GM18508 (cell line): Measurements from ENCODE around the gene FBXW7.
A peak's percentile ranks its signal among the peaks of the same experiment; 100 is the strongest.
"Not testable (repeated sequence)": the region's sequence is repeated elsewhere in the genome, so short reads cannot be mapped to it uniquely, and the experiment has no call there.

Experiments used
- ATAC-seq: cut with Tn5 transposase; IDR thresholded peaks from one replicate; pipeline ENCODE4 v1.9.1; 2021; ENCODE audit warnings: moderate number of reproducible peaks; ENCODE audit not compliant: insufficient read depth, unreplicated experiment

FBXW7 gene

DNA sequence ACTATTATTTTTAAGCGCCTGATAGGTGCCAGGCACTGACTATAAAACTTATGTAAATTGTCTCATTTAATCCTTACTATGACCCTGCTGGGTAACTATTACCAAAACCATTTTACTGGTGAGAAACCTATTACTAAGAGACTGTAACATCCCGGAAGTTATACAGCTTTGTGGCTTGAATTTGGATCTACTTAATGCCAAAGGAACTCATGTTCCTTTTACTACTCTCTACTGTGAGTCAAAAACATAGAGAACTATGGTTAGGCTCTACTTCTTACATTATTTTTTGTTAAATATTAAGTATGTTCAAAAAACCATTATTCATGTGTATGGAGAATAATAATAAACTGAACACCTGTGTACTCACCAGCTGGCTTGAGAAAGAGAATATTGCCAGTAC, 14.8 kb upstream of the FBXW7 start:
- peak; percentile 37 for ATAC-seq

DNA sequence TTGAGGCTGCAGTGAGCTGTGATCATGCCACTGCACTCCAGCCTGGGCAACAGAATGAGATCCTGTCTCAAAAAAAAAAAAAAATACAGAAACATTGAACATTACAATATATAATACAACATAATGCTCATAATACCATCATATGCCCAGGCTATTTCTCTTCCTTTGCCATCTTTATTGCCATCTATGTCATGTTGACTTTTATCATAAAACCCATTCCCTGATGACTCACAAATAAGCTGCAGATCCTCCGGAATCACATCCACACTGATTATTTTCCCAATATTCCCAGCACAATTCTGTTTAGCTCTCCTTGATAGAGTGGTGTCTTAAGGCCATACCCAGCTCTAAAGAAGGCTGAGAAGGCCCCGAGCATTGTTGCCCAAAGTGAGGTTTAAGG, 9.2 kb upstream of the FBXW7 start:
- no peak for ATAC-seq

DNA sequence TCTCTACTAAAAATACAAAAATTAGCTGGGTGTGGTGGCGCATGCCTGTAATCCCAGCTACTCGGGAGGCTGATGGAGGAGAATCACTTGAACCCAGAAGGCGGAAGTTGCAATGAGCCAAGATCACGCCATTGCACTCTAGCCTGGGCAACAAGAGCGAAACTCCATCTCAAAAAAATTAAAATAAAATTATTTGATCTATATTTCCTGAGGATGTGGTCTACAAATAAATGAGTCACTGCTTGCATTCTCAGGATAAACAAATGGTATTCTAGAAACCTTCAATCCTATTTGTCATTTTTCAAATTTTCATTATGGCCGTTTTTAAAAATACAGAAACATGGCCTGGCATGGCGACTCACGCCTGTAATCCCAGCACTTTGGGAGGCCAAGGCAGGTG, 8.6 kb upstream of the FBXW7 start:
- not testable (repeated sequence) for ATAC-seq

DNA sequence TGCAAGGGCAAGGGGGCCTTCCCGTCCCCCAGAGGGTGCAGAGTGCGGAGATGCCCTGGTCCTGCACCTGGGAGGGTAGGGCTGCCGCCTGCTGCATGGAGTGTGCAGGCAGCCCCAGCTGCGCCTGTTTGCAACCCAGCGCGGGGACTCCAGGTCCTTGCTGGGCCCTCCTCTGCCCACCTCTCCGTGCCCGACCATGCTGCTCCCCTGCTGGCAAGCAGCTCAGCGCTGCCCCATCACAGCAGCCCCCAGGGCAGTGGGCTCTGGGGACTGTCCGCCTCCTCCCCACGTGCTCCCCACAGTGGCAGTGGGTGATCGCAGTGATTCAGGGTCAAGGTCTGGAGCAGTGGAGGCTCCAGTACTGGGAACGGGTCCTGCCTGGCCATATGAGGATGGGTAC, 5.0 kb upstream of the FBXW7 start:
- ATAC-seq, result no peak

DNA sequence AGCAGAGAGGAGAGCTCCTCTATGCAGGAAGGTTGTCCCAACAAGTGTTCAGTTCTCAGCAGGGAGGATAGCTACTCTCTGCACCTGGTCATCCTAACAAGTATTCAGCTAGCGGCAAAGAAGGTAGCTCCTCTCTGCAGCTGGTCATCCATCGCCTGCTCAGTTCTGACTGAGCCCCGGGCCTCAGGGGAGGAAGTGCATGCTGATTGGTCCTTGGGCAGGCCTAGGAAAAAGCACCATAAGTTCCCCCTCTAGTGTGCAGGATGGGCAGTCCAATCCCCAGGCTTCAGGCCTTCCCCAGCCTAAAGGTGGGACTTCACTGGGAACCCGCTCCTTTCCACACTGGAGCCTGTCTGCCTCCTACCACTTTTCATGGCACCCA, 4.4 kb upstream of the FBXW7 start:
- ATAC-seq, result no peak

DNA sequence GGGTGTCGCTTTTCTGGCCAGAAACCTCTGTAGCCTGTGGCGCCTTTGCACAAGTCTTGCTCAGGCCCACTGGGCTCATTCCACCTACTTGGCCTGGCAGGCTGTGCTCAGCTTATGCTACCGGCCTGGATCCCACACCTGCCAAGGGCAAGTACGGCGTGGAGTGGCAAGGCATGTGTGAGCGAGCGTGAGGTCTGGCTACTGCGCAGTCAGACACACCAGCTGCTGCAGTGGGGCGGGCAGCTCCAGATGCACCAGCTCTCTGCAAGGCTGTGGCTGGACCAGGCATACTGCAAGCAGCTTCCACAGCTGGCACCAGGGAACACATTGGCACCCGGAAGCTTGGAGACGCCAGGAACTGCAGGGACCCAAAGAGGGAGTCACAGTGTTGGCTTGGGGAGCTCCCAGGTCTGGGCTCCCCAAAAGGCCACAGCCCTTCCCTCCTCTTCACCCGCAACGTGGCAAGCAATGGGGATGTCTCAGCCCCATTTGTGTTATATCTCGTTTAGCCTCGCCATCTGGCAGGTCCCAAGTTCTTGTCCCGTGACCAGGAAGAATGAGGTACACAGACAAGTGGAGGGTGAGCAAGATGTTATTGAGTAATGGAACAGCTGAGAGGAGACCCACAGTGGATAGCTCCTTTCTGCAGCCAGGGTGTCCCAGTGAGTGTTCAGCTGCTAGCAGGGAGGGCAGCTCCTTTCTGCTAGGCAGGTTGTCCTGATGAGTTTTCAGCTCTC, 3.8 kb upstream of the FBXW7 start:
- no peak for ATAC-seq

DNA sequence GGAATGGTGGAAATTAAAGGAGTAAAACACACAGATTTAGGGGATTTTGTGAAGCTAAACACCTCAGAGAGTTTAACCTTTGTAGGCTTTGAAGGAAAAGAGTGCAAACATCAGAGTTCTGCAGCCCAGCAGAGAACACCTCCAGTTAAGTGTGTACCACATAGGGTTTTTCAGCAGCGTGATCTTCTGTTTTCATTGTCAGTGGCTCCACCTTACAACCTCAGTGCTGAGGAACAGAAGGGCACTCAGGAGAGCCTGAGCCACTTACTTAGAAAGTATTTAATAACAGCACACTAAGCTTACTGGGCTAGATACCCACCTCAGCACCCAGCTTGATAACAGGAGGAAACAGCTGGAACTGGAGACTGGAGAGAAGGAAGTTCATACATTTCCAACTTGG, 2.0 kb upstream of the FBXW7 start:
- no peak for ATAC-seq

DNA sequence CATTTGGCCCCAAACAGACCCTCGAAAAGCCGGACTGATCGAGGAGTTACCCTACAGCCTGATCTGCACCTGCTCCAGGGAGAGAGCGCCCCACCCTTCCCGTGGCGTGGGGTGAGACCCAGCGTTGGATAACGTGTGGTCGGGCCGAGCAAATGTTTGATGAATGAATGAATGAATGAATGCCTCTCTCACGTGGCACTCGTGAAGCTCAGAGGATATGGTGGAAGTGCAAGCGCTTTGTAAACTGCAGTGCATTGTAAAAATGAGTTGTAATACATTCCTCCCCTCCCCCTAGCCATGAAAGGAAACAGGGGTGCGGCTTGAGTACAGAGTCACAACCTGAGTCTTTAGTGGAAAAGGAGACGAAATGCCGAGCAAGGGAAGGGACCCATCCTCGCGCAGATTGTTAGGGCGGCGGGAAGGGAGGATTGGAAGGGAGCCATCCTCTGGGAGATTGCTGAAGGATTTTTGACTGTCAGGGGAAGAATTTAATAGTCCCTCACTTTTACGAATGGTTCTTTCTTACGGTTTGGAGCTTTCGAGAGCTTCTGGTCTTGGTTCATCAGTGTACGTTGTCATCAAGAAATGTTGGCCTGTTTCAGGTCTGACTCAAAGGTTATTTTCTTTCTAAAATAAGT, 772 bp upstream of the FBXW7 start:
- ATAC-seq, result peak; percentile 20

DNA sequence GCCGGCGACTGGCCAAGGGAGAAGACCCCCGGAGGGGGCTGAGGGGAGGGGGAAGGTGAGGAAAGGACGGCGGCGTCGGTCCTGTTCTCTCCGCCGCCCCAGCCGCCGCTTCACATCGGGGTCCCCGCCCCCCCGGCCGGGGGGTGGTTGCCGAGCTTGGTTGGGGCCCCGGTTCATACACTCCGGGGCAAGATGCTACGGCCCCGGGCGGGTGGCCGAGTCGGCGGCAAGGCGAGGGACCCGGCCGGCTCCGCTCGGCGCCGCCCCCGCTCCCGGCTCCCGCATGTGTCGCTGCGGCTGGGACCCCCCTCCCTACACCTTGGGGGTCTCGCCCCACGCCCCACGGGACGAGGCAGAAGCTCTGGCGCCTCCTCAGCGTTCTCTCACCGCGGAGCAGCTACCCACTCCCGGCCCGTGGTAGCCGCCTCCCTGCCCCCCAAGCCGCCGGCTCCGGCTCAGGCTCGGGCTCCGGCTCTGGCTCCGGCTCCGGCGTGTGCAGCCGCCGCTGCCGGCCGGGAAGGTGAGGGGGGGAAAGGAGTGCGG, 461 bp downstream of the FBXW7 start:
- ATAC-seq, result peak; percentile 2

DNA sequence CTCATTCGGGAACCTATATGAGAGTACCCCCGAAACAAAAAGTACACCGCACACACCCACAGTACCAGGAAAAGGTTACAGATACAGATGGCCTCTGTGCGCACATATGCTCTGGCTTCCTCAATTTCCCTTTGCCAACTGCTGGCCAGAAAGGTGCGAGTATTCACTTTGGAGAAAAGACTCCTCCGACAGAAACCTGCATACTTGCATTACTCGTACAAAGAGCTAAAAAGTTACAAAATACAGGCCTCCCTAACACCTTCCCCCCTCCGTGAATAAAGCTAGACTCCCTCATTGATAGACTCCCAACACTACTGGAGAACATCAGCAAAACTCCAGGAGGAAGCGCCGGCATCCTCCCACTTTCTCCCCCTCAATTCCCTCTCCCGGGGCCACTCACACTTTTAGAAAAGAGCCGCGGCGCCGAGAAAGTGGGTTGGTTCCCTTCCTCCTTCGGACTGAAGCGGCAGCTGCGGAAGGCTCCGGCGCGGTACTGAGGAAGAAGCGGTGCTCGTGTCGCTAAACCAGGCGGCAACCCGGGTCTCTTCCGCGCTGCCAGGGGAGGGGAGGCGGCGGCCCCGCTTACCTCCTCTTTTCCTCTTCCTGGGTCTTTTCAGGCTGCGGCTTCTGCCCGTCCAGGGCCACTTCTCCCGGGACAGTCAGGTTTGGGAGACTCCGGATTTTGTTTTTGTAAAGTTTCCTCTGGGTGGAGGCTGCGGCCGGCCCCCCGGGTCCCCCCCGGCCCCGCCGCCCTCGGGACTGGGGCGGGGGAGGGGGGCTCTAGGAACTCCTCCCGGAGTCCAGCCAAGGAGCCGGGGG, 1.1 kb downstream of the FBXW7 start:
- no peak for ATAC-seq

DNA sequence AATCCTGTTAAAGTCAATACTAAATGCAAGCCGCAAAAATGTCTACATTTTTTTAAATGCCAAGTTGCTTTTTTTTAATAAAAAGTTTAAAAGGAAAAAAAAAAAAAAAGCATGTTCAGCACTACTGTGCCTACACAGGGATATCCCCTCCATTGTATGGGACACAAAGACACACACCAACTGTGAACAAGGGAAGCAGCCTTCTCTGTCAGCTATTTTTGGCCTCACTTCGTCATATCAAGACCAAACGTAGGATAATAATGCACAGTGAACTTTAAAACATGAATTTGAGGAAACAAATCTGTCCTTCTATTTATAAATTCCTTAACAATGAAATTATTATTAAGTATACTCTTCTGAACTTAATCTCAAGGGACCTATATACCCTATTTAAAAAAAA, 4.4 kb downstream of the FBXW7 start:
- ATAC-seq, result no peak

DNA sequence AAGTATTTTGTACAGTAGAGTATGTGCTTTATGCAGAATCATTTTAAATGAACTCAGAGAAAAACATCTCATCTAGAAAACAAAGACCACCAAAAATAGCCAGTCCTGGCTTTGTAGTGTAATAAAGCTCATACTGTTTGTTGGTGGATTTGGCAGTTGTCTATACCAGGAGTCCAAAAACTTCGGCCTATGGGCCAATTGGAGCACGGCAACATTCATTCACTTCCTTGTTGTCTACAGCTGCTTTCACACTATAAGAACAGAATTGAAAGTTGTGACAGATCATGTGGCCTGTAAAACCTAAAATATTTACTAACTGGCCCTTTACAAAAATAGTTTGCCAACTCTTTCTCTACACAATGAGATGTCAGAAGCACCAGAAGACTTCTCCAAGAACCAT, 5.3 kb downstream of the FBXW7 start:
- ATAC-seq, result no peak

DNA sequence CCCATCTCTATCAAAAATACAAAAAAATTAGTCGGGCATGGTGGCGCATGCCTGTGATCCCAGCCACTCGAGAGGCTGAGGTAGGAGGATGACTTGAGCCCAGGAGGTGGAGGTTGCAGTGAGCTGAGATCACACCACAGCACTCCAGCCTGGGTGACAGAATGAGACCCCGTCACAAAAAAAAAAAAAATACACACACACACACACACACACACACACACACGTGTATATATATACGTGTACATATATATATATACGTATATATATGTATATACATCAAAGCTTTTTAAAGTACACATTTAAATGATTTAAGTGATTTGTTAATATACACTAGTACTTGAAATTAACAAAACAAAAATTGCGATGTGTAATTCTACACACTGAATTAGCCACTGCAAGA, 6.0 kb downstream of the FBXW7 start:
- no peak for ATAC-seq

DNA sequence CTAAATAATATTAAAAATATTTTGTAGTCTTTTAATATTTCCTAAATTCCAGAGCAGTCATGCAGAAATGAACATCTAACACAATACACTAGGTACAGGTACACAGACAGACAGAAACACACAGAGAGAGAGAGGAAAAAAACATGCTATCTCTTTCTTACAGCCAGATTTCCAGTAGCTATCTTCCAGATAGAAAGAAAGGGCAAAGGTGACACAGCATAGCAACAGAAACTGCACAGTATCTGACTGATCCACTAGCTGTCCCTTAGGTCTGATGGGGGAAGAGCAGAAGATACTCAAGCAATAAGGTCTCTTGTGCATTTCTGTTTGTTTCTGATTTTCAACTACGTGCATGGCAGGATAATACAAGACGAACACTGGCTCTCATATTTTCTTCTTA, 7.8 kb downstream of the FBXW7 start:
- no peak for ATAC-seq

DNA sequence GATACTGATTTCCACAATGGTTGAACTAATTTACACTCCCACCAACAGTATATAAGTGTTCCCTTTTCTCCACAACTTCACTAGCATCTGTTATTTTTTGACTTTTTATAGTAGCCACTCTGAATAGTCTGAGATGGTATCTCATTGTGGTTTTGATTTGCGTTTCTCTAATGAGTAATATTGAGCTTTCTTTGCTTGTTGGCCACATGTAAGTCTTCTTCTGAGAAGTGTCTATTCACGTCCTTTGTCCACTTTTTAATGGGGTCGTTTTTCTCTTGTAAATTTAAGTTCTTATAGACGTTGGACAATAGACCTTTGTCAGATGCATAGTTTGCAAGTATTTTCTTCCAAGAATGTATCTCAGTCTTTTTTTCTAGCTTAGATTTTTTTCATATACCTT, 10.0 kb downstream of the FBXW7 start:
- peak; percentile 53 for ATAC-seq

DNA sequence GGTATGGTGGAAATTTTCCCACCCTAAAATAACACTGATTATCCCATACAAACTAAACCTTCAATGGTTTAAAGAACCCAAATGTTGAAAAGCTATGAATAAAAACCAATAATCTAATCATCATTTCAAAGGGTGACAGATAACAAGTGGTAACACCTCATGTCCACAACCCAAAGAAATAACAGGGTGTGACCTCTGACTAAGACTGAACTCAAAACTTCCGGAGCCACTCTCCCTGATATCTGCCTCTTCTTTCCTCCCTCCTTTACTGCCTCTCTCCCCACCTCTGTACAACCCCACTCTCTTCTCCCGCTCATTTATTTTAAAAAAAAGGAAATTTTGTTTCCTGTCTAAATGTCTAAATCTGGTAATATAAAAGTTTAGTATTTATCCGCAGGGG, 11.5 kb downstream of the FBXW7 start:
- ATAC-seq, result no peak

DNA sequence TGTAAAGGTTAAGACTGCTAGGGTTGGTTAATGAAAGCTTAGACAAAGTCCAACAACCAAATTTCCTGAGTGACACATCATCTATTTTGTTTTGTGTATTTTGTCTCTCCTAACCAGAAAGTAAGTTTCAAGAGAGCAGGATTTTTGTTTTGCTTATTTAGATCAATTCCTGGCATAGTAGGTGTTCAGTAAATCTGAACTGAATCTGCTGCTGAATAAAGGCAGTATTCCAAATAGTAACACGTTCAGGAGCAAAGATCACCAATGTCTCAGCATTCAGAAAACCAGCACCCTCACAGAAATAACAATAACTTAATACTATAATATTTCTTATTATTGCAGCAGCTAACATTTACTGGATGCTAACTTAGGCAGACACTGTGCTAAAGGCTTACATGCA, 12.2 kb downstream of the FBXW7 start:
- ATAC-seq, result no peak

DNA sequence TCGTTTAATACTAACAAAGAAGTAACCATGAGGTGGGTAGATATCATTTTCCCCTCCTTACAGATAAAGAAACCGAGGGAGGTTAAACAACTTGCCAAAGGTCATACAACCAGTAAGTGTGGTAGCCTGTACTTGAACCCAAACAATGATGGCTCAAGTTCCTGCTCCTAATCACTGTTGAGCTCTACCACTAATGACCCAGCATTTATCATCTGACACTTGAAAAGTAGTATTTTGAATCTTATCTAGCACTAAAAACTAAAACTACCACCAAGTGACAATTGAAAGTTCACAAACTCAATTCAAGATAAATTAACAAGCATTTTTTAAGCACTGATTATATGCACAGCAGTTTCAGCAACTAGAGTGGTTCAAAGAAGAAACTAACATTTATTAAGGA, 13.1 kb downstream of the FBXW7 start:
- no peak for ATAC-seq

DNA sequence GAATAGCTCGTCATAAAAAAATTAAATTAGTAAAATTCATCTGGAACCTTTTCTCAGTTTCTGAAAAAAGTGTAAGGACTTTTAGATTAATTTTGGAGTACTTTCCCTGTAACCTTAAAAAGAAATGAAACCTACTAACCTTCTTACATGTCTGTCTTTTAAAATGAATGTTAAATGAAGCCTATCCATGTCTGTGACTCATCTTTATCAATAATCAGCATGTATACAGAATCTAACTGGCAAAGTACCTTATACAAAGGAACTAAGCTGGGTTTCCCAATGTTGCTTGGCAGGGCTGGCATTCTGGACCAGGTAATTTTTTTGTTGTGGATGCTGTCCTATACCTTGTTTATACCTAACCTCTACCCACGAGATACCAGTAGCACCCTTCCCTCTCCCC, 13.6 kb downstream of the FBXW7 start:
- no peak for ATAC-seq

DNA sequence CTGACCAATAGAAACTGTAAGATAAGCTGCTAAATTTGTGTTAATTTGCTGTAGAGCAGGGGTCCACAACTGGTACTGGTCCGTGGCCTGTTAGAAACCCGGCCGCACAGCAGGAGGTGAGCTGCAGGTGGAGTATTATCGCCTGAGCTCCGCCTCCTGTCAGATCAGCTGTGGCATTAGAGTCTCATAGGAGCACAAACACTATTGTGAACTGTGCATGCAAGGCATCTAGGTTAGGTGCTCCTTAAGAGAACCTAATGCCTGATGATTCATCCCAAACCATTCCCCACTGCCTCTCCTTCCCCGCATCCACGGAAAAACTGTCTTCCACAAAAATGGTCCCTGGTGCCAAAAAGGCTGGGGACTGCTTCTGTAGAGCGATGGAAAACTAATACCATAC, 19.7 kb downstream of the FBXW7 start:
- no peak for ATAC-seq

DNA sequence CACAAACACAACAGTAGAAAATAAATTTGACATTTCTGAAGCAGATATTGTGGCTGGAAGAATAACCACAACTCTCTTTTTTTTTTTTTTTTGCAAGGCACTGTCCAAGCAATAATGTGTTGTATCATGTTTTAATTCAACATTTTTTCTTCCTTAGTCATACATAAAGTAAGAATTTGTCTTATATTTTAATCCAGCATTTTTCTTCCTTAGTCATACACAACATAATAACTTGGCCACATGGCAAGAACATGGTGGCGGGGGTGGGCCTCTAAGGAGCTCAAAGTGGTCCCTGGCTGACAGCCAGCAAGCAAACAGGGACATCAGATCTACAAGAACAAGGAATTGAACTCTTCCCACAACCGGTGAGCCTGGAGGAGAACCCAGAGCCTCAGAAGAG, 20.2 kb downstream of the FBXW7 start:
- ATAC-seq, result no peak
